ENCODE results near the gene PEAK3.
"Not testable (repeated sequence)": the region's sequence is repeated elsewhere in the genome, so short reads cannot be mapped to it uniquely, and the experiment has no call there.

PEAK3 gene

DNA sequence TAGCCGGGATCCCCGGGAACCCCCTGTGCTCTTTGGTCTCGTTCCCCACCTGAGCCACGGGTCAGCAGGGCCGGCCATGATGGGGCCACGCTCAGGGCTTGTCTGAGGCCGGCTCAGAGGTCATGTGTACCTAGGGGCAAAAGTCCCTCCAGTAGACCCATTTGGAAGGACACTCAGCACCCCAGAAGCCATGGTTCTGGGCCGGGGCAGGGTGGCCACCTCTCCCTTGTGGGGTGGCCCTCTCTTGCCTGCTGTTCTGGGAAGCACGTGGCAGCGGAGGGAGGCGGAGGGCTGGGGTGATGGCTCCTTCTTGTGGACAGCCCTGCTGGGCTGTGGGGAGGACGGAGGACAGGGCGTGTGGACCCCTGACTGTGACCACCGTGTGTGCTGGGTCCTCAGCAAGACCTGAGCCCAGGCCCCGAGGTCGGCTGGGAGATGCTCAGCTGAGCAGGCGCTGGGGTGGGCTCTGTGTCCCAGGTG is 6.4 kb upstream of the PEAK3 start:
- TF ChIP-seq, protein P1, sequence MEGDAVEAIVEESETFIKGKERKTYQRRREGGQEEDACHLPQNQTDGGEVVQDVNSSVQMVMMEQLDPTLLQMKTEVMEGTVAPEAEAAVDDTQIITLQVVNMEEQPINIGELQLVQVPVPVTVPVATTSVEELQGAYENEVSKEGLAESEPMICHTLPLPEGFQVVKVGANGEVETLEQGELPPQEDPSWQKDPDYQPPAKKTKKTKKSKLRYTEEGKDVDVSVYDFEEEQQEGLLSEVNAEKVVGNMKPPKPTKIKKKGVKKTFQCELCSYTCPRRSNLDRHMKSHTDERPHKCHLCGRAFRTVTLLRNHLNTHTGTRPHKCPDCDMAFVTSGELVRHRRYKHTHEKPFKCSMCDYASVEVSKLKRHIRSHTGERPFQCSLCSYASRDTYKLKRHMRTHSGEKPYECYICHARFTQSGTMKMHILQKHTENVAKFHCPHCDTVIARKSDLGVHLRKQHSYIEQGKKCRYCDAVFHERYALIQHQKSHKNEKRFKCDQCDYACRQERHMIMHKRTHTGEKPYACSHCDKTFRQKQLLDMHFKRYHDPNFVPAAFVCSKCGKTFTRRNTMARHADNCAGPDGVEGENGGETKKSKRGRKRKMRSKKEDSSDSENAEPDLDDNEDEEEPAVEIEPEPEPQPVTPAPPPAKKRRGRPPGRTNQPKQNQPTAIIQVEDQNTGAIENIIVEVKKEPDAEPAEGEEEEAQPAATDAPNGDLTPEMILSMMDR (IDR thresholded peaks at IDR 0.05; ENCODE audit: insufficient read depth, missing control alignments) = no peak
- DNase-seq (ENCODE audit: insufficient read length, low spot score) = no peak
- no peak for FAIRE-seq

DNA sequence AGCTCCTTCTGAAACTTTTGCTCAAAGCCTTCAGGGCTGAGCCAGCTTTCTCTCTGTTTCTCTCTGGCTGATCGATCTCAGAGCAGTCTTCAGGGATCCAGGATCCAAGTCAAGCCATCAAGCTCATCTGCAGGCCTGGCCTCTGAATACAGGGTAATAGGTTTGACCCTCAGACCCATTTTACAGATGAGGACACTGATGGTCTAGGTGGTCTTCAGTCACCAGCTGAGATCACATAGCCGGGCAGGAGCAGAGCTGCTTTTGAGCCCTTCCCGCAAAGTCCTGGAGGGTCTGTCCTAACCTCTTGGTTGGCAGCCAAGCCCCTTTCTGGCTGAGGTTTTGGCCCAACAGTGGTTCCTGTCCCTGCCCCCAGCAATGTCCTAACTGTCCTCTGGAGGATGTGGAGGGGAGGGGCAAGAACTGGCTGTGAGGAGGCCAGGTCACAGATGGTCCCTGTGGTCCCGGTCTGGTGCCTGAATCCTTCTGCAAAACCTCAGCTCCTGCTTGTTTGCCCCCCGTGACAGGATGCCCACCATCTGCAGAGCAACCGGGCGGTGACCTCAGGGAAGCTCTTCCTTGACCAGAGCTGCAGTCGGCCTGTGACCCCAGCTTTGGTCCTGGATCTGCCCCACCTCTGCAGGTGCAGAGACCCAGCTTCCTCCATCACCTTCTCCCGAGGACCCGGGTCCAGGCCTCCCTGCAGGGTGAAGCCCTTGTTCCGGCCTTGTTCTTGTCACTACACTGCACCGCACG is 5.8 kb upstream of the PEAK3 start:
- TF ChIP-seq, protein P1 (IDR thresholded peaks at IDR 0.05; ENCODE audit: insufficient read depth, missing control alignments) = no peak
- DNase-seq (ENCODE audit: insufficient read length, low spot score) = no peak
- no peak for FAIRE-seq

DNA sequence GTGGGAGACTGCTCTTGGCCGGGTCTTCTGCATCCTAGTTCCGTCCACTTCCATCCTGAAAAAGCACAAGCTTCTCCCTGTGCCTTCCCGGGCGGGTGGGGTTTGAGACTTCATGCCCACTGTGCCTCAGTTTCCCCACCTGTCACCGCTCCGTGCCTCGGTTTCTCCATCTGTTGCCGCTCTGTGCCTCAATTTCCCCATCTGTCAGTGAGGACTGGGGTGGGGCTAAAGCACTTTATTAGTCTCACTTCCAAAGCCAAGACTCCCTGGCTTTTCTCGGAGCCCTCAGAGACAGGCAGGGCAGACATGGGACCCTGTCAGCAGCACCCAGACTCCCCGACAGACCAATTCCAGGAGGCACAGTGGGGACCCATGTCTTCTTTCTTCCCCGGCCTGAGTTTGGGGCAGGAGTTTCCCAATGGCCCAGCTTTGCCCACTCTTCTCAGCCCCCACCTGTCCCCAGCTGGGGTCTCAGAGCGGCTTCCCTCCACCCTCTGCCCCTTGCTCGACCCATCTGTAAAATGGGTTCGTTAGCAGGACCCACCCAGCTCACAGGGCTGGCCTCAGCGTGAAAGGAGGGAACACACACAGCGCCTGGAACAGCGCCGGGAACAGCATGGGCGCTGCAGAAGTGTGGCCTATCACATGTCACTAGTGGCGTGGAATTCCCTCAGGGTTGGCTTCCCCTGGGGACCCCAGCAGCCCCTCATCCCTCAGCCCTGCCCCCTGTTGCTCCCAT is 4.6 kb upstream of the PEAK3 start:
- TF ChIP-seq, protein P1 (IDR thresholded peaks at IDR 0.05; ENCODE audit: insufficient read depth, missing control alignments) = no peak
- FAIRE-seq (no peak), DNase-seq (ENCODE audit: insufficient read length, low spot score) (no peak)

DNA sequence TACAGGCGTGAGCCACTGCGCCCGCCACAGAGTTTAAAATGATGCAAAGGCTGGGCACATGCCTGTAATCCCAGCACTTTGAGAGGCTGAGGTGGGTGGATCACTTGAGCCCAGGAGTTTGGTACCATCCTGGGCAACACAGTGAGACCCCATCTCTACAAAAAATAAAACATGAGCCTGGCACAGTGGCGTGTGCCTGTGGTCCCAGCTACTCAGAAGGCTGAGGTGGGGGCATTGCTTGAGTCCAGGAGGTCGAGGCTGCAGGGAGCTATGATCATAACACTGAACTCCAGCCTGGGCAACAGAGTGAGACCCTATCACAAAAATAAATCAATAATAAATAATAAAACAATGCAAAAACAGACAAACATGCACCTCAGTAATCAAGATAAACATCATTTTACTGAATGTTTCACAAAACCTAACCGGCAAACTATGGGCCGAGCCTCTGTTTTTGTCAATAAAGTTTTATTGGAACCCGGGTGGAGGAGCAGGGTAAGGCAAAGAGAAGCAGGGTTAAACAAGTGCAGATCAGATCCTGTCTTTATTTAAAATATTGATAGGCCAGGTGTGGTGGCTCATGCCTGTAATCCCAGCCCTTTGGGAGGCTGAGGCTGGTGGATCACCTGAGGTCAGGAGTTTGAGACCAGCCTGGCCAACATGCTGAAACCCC is 2.0 kb upstream of the PEAK3 start:
- no peak for FAIRE-seq
- DNase-seq (ENCODE audit: insufficient read length, low spot score) = no peak
- TF ChIP-seq, protein P1 (IDR thresholded peaks at IDR 0.05; ENCODE audit: insufficient read depth, missing control alignments) = no peak

DNA sequence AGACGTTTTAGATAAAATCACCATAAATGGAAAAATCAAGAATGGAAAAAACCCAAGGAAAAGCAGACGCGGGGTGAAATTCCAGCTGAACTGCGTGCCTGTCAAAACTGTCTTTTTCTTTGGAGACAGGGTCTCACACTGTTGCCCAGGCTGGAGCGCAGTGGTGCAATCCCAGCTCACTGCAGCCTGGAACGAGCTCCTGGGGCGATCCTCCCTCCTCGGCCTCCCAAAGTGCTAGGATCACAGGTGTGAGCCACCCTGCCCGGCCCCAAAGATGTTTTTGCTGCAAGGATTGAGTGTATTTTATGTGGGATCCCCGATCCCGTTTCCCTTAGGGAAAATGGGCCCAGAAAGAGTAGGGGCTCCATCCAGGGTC is 875 bp upstream of the PEAK3 start:
- no peak for DNase-seq (ENCODE audit: insufficient read length, low spot score)
- TF ChIP-seq, protein P1 (IDR thresholded peaks at IDR 0.05; ENCODE audit: insufficient read depth, missing control alignments) = no peak
- FAIRE-seq = no peak

DNA sequence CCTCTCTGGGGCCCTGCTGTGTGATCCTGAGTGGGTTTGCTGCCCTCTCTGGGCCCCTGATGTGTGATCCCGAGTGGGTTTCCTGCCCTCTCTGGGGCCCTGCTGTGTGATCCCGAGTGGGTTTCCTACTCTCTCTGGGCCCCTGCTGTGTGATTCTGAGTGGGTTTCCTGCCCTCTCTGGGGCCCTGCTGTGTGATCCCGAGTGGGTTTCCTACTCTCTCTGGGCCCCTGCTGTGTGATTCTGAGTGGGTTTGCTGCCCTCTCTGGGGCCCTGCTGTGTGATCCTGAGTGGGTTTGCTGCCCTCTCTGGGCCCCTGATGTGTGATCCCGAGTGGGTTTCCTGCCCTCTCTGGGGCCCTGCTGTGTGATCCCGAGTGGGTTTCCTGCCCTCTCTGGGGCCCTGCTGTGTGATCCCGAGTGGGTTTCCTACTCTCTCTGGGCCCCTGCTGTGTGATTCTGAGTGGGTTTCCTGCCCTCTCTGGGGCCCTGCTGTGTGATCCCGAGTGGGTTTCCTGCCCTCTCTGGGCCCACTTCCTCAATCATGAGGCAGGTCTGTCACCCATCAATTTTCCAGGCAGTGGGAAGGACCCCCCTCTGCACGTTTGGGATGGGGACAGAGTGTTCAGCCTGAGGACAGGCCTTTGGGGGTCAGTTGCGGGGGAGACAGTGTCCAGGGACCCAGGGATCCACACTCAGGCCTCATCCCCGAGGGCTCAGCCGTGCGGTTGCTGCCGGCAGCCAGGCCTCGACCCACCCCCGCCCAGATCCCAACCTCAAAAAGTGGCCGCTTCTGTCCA is 512 bp downstream of the PEAK3 start:
- not testable (repeated sequence) for FAIRE-seq; DNase-seq (ENCODE audit: insufficient read length, low spot score)

Data from D721Med (cell line).